ENCODE data around the gene UTS2R.

DNA sequence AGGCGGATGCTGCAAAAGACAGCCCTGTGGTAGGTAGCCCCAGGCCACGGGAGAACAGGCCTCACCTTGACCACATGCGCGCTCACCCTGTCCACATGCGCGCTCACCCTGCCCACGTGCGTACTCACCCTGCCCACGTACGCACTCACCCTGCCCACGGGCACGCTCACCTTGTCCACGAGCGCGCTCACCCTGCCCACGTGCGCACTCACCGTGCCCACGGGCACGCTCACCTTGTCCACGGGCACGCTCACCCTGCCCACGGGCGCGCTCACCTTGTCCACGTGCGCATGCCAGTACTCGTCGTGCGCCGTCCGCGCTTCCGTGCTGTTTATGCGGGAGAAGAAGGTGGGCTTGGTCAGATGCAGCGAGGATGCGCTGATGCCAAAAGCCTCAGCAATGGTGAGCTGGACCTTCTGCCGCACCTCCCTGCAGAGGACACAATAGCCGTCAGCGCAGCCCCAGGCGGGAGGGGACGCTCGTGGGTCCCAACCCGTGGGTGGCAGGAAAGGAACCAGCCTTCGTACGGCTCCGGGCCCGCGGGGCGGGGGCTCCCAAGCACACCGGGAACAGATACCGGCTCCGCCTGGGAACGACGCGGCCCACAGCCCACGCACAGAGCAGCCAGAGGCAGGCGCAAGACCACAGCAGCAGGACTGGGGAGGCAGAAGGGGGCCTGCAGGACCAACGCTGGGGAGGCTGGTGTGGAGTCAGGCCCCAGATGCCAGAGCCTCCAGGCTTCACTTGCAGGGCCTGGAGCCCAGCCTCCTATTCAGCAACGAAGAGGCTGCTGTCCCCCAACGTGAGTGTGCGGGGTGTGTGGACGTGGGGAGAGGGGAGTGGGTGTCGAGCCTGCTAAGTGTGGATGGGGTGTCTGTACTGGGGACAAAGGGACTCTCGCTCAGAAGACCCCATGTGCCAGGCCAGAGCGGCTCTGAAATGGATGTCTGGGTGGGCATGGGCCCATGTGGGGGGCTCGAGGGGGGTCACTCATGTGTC lies 32.4 kb downstream of the UTS2R start:
- no peak for TF ChIP-seq CTCF (IDR thresholded peaks at IDR 0.05)
- no peak for TF ChIP-seq POLR2A (IDR thresholded peaks at IDR 0.05)

Data from adrenal gland (tissue), 5 donors.